ENCODE measurements around the gene HTRA3. TPM values are rescaled to one million over a fixed set of nuclear protein-coding genes. Genes with fewer than 3 reads are reported as not detected.

HTRA3 gene
- total and polyA plus RNA-seq, 2 of the 4 experiments (the other 2 are of a cell fraction), result 1.3 to 9.5 TPM

DNA sequence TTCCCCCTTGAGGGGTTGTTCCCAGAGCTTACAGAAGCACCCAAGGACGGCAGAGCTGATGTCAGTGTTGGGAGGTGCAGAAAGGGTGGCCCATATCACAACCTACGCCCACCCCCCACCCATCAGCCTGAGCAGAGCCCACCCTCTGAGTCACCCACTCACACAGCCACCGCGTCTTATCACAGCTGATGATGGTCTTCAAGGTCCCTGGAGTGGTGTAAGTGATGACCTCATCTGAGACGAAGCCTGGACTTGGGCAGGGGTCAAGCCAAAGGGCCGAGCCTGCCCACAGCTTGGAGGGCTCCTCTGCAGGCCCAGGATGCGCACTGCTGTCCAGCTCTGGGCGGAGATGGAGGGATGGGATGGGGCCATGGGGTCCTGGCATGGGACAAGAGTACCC, 3.0 kb upstream of the HTRA3 start:
- Histone ChIP-seq H3K4me2 (ENCODE audit: low read depth, low read length) (no peak overlapping the region), H3K23ac (ENCODE audit: low read depth, low read length) (no peak overlapping the region), H4K5ac (ENCODE audit: low read depth, low read length) (no peak overlapping the region), H3K14ac (replicated peaks; ENCODE audit: low read depth, low read length) (no peak overlapping the region), H3K27ac (ENCODE audit: insufficient read depth, low read length) (no peak overlapping the region), H3K4me3 (ENCODE audit: insufficient read depth, low read depth, low read length) (no peak overlapping the region), H3K36me3 (ENCODE audit: control insufficient read depth, insufficient read depth, low read length) (no peaks in the 10 kb centered on the region), H3K79me1 (ENCODE audit: low read depth in 1 of 2, low read length in 2 of 2) (peaks cover 0 to 7% of the 10 kb centered on the region in 2 experiments; a peak in 2 of 4 replicates), H3K4me1 (ENCODE audit: control insufficient read depth, insufficient read depth, low read length) (peaks cover 7% of the 10 kb centered on the region), H3K9ac (ENCODE audit: low read depth, low read length) (no peak overlapping the region), H3K4ac (ENCODE audit: low read depth, low read length) (no peak overlapping the region), H2AFZ (replicated peaks; ENCODE audit: low read length, poor library complexity) (no peak overlapping the region), H2BK120ac (ENCODE audit: low read depth, low read length) (no peak overlapping the region), H3K18ac (ENCODE audit: low read depth, low read length) (no peak overlapping the region), H2BK20ac (ENCODE audit: low read depth, low read length) (no peak overlapping the region), H2AK5ac (ENCODE audit: low read depth, low read length) (peak overlapping the region; percentile 8; the same call in 1 of the 2 replicates), H2BK5ac (ENCODE audit: low read depth, low read length, poor library complexity, severe bottlenecking) (no peak overlapping the region), H3K27me3 (ENCODE audit: control insufficient read depth, insufficient read depth, low read length) (peaks cover 9% of the 10 kb centered on the region), H2BK15ac (ENCODE audit: low read depth, low read length) (no peak overlapping the region), H4K91ac (ENCODE audit: insufficient read depth, low read depth, low read length) (no peak overlapping the region), H3K56ac (ENCODE audit: extremely low read depth, insufficient read depth, low read length) (no peak overlapping the region), H3K9me1 (ENCODE audit: insufficient read depth, low read length) (peaks cover 6% of the 10 kb centered on the region; the same call in 1 of the 2 replicates), H4K8ac (ENCODE audit: low read depth in 2 of 2, low read length in 2 of 2) (no peak overlapping the region), H2AK9ac (replicated peaks; ENCODE audit: low read depth, low read length, poor library complexity) (no peak overlapping the region), H4K20me1 (ENCODE audit: insufficient read depth, low read length) (no peaks in the 10 kb centered on the region), H3K9me3 (ENCODE audit: control insufficient read depth, insufficient read depth, low read length) (no peaks in the 10 kb centered on the region)
- intact Hi-C loops (cut with micrococcal nuclease), result no loop called here
- ATAC-seq (ENCODE audit: low read depth) (no peak), DNase-seq (no peak)
- TF ChIP-seq POLR2A (IDR thresholded peaks at IDR 0.05; ENCODE audit: low read depth, low read length), result no peak
- TF ChIP-seq FOS (IDR thresholded peaks at IDR 0.05; ENCODE audit: low read depth, low read length), result no peak
- no peak for TF ChIP-seq RFX5 (IDR thresholded peaks at IDR 0.05; ENCODE audit: low read depth, low read length)
- TF ChIP-seq CHD1 (IDR thresholded peaks at IDR 0.05; ENCODE audit: low read depth, low read length), result no peak
- no peak for TF ChIP-seq NFE2L2 (IDR thresholded peaks at IDR 0.05; ENCODE audit: low read depth, low read length)
- no peak for TF ChIP-seq SMC3 (IDR thresholded peaks at IDR 0.05; ENCODE audit: low read depth, low read length)
- TF ChIP-seq RAD21 (IDR thresholded peaks at IDR 0.05; ENCODE audit: low read length), result no peak
- TF ChIP-seq, protein P1, sequence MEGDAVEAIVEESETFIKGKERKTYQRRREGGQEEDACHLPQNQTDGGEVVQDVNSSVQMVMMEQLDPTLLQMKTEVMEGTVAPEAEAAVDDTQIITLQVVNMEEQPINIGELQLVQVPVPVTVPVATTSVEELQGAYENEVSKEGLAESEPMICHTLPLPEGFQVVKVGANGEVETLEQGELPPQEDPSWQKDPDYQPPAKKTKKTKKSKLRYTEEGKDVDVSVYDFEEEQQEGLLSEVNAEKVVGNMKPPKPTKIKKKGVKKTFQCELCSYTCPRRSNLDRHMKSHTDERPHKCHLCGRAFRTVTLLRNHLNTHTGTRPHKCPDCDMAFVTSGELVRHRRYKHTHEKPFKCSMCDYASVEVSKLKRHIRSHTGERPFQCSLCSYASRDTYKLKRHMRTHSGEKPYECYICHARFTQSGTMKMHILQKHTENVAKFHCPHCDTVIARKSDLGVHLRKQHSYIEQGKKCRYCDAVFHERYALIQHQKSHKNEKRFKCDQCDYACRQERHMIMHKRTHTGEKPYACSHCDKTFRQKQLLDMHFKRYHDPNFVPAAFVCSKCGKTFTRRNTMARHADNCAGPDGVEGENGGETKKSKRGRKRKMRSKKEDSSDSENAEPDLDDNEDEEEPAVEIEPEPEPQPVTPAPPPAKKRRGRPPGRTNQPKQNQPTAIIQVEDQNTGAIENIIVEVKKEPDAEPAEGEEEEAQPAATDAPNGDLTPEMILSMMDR (conservative IDR thresholded peaks at IDR 0.05; ENCODE audit: low read depth, low read length), result no peak
- no peak for TF ChIP-seq CEBPB (IDR thresholded peaks at IDR 0.05; ENCODE audit: low read depth, low read length)
- TF ChIP-seq MXI1 (IDR thresholded peaks at IDR 0.05; ENCODE audit: borderline replicate concordance, low read depth, low read length), result no peak
- no peak for TF ChIP-seq BHLHE40 (IDR thresholded peaks at IDR 0.05; ENCODE audit: low read depth, low read length)
- TF ChIP-seq ELK1 (IDR thresholded peaks at IDR 0.05; ENCODE audit: borderline replicate concordance, low read depth, low read length), result no peak
- TF ChIP-seq RCOR1 (IDR thresholded peaks at IDR 0.05; ENCODE audit: insufficient replicate concordance, low read length), result no peak
- TF ChIP-seq, protein P2, sequence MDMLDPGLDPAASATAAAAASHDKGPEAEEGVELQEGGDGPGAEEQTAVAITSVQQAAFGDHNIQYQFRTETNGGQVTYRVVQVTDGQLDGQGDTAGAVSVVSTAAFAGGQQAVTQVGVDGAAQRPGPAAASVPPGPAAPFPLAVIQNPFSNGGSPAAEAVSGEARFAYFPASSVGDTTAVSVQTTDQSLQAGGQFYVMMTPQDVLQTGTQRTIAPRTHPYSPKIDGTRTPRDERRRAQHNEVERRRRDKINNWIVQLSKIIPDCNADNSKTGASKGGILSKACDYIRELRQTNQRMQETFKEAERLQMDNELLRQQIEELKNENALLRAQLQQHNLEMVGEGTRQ (IDR thresholded peaks at IDR 0.05; ENCODE audit: low read depth, low read length), result no peak
- no peak for TF ChIP-seq MAFK (IDR thresholded peaks at IDR 0.05; ENCODE audit: low read depth, low read length)
- BruUV-seq (replicated peaks), result no TSS peak
- dilution Hi-C loops (cut with HindIII; ENCODE audit: low sequenced_read_pairs, unreplicated experiment), result no loop called here
- in situ Hi-C loops (cut with MboI; ENCODE audit: low sequenced_read_pairs), result no loop called here
- CTCF ChIA-PET, result interaction anchor here (1.0 to 1.9 kb wide), 5 partner anchors 10 to 90 kb away, joined by 3 to 10 read pairs (median 4); no protein-coding TSS in a partner anchor
- 81% methylated on average over 3 of the region's 8 CpGs; no CpG with 5 or more reads in 1 of the 2 experiments for WGBS, 2 experiments (ENCODE audit: extremely low coverage in 2 of 2, insufficient read length in 1 of 2)
- POLR2A ChIA-PET (ENCODE audit: unreplicated experiment), result no interaction called here

All from IMR-90 (cell line).